Activated effector memory CD4-positive, alpha-beta T cell treated with anti-CD3 and anti-CD28 coated beads, Interleukin-2, amount 50 U/mL, for 16 hours (primary cell): ENCODE results near the gene DNAJB13.

Experiments used
- DNase-seq: peaks from one replicate; pipeline ENCODE4 v3.0.0-alpha.2; 2020

DNAJB13 gene

DNA sequence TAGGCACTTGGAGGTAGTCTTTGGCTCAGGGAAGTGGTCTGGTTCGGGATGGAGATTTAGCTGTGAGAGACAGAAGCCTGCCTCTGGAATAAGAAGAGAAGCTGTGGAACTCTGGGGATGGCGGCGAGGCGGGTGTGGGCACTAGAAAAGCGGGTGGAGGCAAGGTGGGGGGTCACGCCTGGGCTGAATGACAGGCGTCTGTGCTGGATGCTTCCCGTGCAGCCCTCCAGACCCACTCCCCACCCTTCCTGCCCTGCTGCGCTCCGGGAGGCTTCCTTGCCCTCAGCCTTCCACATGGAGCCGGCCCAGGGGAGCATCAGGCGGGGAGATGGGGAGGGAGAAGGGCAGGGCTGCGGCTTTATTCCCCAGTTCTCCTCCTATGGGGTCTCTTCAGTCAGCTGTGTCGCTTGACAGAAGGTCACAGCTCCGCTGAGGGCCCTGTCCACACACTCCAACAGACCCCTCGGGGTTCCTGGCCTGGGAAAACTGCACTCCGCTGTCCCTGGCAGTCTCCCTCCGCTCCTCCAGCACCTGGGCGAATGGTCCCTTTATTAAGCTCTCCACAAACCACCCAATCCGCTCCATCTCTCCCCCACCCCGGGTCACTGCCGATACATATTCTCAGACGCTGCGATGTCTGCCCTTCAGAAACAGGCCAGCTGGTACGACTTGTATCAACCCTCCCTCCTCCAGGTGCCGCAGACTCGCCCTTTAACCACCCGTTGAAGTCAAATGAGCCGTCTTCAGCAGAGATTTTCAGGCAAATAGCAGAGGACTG lies 6.2 kb downstream of the DNAJB13 start:
- no peak for DNase-seq

DNA sequence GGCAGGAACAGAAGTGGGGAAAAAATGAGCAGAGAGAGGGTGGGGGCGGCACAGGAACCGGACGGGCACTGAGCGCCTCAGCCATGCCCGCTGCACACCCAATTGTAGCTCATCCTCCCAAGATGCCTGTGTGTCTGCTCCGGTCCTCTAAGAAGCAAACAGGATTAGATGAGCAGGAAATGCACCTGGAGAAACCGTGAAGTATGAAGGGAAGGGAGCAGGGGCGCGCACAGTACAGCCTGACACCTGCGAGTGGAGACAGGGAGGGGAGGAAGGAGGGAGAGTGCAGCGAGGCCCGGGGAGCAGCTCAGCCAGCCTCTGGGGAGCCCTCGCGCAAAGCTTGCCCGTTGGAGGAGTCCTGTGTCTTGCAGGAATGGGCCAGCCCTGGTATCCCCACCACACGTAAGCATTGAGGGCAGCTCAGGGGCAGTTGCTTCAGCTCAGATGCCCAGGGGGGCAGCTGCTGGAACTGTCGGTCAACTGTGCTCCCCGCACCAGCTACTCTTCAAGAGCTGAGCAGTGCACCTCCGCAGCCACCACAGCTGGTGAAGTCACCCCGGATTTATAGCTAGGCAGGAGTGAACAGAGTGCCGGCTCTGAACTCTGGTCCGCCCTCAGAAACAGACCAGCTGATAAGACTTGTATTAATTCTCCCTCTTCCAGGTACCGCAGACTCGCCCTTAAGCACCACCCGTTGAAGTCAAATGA lies 7.0 kb downstream of the DNAJB13 start:
- no peak for DNase-seq

DNA sequence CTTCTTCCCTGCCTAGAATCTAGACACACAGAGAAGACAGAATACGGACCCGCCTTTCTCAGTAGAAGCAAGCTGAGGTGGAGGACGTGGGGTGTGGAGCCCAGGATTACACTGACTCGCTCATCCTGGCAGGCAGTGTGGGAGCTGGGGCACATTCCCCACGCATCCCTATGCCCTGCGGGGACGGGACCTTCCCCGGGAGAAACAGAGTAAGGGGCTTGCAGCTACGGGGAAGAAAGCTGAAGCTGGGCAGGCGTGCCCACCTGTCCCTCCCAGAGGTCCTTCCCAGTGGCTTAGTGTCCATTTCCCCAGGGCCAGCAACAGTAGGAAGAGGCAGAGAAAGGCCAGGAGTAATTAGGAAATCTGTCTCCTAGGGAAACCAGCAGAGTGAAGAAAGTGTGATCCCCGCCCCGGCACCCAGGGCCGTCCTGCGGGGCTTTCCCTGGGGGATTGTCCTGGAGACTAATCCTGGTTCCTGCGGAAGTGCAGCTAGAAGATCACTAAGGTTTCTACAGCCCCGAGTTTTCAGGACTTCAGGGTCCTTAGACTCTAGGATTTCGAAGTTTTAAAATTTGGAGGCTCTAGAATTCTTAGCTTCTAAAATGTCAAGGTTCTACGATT lies 7.8 kb downstream of the DNAJB13 start:
- no peak for DNase-seq

DNA sequence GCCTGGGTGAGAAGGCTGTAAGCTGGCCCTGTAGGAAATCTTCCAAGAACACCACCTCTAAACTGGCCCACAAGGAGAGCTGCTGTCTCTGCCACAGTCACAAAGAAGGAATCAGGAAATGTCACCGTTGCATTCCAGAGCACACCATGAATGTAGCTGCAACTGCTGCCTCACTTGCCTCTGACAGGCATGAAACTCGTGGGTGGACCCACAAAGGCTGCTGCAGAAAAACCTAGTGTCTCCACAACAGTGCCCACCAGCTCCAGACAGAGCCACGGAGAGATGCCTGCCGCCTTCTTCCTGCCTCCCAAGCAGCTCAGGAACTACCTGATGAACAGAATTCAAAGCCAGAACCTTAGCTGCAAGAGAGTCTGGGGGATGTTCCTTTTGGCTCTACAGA lies 10.5 kb downstream of the DNAJB13 start:
- no peak for DNase-seq

DNA sequence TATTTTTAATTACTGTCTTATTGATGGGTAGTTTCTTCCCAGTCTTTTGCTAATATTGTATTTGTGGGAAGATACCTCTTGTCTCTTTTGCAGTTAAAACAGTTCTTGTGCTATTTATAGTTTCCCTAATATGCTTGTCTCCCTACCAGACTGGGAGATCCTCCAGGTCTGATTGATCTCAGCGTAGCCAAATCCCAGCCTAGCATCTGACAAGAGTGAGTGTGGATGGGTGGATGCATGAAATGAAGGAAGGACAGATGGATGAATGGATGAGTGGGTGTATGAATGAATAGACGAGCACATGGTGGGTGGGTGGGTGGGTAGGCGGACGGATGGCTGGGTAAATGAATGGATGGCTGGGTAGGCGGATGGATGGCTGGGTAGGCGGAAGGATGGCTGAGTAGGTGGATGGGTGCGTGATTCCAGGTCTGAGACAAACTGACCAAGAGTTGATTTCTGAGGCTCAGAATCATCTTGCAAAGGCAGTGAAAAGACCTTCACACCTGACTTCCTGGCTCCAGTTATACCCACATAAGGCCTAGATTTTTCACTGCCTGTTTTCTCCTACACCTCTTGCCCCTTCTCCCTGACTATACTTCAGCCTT lies 11.4 kb downstream of the DNAJB13 start:
- DNase-seq, result no peak

DNA sequence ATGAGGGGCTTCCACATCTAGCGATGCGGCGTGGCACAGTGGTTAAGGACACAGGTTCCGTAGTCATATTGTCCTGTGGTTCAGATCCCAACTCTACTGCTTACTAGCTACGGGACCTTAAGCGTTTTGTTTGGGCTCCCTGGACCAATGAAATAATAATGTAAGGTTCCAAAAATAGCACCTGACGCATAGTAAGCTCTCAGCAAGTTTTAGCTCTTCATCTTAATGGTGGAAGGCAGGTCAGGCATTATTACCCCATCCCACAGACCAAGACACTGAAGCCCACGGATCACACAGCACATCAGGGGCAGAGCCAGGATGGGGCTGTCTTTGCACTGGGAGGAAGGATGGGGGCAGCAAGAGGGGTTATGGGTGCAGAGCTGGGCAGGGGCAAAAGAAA lies 13.0 kb downstream of the DNAJB13 start:
- no peak for DNase-seq

DNA sequence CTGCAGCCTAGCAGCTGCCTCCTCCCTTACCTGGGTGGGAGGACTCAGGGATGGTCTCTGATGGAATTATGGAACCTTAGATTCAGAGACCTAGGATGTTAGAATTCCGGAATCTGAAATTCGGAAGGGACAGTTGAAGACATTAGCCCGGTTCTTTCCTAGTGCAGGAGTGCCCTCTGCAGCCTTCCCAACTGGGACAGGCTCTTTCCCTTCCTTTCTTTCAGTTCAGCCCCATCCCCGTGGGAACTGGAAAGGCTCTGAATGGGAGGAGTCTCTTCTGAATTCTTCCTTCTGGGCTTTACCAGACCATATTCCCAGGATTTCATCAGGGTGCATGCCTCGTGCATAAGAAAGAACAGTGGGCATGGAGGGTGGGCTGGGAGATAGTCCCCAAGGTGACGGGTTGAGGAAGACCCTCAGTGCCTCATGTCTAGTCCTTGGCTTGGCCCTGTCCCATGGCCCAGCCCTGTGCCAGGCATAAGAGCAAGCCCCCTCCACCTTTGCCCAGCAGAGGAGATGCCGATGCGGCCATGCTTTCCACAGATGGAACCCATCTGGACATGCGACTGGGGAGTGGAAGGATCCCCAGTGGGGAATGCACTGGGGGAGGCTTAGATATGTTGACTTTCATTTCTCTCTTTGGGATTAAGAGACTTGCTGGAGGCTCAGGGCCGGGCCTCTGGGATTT lies 14.4 kb downstream of the DNAJB13 start:
- no peak for DNase-seq

DNA sequence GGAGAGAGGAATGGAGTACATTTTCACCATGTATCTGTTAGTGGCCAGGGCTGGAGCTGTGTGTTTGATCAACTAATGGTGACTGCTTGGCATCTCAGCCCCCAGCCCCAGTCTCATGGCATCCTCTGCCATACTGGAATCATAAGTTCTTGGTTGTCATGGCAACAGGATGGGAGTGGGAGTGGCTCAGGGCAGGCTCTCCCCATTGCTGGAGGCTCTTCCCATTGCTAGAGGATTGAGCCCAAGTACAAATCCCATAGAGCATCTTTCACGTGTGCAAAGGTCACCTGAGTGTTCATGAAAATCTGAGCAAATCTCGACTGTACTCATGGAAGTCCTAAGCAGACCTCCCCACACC lies 14.9 kb downstream of the DNAJB13 start:
- DNase-seq, result no peak

DNA sequence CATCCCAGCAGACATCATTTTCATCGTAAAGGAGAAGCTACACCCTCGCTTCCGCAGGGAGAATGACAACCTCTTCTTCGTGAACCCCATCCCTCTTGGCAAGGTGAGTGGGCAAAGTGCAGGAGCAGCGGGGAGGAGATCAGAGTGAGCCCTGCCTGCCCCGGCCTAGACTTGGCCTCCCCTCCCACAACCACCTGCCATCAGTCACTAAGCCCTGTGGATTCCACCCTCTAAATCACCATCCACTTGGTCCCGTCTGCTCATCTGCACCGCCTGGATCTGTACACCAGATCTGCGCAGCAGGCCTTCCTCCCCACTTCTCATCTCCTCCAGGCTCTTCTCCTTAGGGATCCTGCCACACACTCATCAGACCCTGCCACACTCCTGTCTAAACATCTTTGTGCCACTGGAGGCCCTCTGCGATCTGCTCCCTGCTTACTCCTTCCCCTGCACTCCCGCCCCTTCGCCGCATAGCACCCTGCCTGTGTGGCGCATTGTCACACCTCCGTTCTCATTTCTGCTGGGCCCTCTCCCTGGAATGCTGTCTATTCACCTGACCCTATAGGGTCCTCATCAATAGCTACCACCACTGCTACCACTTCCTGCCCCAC lies 17.6 kb downstream of the DNAJB13 start:
- DNase-seq, result no peak

DNA sequence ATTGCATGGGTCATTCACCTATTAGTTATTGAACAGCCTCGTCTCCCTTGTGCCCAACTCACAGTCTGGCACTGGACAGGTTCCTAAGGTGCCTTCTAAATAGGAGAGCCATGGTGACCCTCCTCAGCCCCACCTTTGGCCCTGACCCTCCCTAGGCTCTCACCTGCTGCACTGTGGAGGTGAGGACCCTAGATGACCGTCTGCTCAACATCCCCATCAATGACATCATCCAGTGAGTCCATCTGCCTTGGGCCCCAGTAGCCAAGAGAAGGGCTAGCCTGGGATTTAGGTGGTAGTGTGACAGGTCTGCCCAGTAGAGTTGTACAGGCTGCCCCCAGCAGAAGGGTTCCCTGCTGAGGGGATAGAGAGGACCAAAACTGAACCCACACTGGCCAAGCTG lies 18.3 kb downstream of the DNAJB13 start:
- DNase-seq, result no peak

DNA sequence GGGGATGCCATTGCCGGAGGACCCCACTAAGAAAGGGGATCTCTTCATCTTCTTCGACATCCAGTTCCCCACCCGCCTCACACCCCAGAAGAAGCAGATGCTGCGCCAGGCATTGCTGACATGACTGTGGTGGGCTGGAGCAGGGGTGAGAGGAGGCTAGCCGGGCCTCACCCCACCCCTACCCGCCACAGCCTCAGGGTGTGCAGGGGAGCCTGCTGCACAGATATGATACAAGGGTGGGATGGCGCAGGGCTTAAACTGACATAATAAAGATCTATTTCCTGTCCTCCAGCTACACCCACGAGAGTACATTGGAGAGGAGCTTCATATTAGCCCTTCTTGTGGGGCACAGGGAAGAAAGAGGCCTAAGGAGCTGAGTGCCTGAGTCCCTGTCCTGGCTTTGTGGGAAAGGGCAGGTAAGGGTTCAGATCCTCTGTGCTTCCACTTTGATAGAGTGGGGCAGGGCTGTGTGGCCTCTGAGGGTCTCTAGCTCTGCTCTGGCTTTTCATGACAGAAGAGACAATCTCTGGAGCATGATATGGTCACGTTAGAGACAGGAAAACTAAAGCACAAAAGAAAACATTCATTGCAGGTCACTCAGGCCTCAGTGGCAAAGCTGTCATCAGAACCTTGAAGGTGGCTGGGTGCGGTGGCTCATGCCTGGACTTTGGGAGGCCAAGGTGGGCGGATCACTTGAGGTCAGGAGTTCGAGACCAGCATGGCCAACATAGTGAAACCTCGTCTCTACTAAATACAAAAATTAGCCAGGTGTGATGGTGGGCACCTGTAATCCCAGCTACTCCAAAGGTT lies 19.4 kb downstream of the DNAJB13 start:
- no peak for DNase-seq

DNA sequence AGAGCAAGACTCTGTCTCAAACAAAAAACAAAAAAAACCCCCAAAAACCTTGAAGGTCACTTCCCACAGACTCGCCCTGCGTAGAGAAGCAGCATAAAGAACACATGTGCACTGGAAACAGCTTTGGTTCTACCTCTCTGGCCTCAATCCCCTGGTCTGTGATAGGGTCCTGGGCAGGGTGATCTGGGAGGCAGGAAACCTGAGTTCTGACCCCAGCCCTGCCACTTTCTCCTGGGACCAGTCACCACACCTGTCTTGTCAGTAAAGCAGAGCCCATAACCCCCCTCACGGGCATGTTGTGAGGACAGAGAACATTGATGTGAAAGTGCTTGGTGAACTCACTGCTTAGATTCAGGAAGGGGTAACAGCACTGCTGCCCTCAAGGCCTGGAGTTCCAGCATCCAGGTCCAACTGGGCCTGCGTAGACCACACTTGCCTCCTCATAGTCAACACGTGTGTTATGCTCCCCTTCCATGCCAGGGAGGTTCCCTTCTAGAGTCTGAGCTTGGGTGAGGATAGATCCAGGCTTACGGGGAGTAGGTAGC lies 20.4 kb downstream of the DNAJB13 start:
- no peak for DNase-seq

DNA sequence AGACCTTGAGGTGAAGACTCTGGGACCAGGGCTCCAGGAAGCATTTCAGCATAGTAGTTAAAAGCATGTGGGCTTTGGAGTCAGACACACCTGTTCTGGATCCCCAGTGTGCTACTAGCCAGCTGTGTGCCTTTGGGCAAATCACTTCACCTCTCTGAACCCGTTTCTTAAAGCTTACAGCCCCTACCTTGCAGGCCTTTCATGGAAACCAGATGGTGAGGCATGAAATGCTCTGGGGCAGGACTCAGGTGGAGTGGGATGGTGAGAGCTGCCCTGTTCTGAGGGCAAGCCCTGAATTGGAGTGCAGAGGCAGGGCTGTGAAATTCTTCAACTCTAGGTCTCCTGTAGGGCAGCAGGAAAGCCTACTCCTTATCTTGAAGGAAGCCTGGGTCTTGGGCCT lies 21.4 kb downstream of the DNAJB13 start:
- peak; percentile 63 for DNase-seq

DNA sequence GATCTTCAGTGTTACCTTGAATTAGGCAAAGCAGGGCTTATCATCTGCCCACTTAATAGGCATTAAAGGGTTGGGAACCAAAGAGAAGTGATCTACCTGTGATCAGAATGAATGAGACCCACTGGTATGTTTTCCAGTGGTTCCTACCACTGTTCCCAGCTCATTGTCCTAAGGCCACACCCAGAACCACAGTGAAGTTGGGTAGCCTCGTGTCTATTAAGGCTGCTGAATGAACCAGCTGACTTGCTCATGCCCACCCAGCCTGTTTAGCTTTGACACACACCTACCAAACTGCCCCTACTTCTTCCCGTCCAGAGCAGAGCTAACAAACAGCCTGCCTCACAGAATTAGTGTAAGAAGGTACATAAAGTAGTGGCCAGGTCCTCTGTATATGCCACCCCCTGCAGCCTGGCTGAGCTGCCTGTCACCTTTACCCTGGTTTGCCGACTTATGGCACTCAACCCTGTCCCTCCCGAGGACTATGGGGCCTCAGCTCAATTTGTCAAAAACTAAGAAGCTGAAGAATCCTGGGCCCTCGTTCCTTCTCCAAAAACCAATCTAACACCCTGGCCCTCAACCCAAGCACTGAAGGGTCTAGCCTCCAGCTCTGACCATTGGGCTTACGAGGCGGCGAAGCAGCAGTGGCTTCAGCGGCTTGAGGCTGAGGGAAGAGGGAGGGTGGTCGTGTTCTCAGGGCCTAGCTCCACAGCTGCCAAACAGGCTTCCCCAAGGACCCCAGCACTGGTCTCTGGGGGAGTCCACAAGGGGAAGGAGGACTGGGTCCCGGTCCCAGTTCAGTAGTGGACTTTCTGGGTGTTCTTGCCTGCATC lies 22.0 kb downstream of the DNAJB13 start:
- DNase-seq, result no peak

DNA sequence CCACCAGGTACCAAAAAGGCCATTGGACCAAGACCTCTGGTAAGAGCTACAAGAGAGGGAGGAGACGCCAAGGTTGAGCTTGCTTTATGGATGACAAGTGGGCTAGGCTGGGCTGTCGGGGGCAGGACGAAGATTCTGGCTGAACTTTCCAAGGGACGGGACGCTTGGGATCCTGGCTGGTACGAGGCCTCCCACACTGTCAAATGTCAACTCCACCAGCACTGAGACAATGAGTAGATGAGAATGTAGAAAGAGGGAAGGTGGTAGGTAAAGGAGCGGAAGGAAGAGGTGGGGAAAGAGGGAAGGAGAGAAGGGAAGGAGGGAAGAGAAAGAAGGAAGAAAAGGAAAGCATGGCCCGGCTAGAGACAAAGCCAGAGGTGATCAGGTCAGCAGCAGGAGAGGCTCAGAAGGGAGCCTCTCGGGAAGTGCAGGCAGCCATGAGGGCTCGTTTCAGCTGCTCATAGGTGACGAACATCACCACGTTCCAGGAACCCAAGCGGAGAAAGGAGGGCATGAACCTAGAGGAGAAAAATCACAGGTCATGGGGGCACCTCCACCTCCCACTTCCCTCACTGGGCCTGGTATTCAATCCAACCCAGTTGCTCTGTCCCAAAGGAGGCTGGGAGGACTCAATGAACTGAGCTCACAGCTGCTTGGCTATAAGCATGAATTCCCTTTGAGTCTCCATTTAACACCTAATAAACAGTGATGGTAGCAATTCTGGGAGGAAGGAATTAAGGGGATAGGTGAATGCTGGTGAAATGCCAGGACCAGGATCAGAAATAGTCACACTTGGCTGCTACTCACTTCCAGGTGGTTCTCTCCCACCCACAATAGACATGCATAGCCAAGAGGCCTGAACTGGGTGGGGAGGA lies 24.0 kb downstream of the DNAJB13 start:
- DNase-seq, result no peak

DNA sequence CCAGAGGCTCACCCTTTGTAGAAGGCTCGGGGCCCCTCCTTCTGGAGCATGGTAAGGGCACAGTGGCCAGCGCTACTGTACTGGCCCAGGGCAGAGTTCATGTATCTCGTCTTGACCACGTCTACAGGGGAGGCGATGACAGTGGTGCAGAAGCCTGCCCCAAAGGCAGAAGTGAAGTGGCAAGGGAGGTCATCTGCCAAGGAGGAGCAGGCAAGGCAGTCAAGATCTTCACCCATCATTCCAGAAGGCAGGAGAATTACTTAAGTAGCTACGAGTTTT lies 24.6 kb downstream of the DNAJB13 start:
- DNase-seq, result no peak

DNA sequence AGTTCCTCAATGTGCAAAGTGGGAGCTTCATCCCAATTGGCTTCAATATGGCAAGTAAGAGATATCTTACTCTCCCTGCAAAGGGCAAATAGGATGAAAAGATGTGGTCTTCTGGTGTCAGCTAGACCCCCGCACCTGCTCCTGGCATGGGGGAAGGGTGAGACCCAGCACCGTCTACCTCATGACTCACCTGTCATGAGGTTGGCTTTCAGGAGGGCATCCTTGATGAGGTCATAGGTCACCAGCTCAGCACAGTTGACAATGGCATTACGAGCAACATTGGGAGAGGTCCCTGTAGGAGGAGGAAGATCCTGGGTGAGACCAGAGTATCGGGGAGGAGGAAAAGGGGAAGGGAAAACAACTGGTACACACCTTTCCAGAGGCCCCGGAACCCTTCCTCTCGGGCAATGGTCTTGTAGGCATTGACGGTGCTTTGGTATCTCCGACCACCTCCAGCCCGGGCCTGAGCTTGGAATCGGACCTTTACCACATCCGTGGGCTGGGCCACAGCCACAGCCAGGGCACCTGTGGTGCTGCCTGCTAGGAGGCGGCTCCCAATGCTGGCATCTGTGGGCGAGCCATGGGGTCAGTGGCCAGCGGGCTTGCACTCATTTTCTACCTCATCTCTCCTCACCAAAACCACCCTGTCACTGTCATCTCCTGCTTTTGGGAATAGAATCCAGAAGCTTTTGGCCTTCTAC lies 25.8 kb downstream of the DNAJB13 start:
- DNase-seq, result no peak

DNA sequence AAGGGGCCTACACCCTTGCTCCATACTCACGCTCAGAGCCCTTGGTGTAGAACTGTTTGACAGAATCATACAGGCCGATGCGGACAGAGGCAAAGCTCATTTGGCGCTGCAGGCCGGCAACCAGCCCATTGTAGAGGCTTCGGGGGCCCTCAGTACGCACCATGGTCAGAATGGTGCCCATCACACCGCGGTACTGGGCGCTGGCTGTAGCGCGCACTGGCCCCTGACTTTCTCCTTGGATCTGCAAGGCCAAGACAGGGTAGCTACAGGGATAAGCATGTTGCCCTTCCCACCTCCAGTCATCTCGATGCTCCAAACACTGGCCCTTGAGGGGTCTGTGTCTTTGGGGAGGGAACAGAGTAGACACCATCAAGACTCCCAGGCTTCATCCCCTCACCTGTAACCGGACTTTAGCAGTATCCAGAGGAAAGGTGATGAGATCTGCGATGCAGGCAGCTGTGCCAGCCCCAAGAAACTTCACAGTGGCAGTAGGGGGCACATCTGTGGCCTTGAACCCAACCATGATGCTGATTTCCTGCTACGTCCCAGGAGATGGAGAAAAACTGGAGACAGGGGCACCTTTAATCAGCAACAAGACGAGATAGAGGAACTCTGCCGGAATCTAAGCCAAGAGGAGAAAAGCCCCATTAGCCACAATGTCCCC lies 27.2 kb downstream of the DNAJB13 start:
- DNase-seq, result no peak
